Transverse colon (tissue), 4 donors: ENCODE data around the gene ATG4A.

Source experiments
- CTCF ChIP-seq, 5 experiments: fragments of 200-600 bp in 3 of 5; fragments of 450-650 bp in 2 of 5; sonication (generic) in 3 of 5; IDR thresholded peaks; 1 replicate in 2 of 5; 2 replicates in 3 of 5; pipeline ENCODE4 v1.5.1; 2016 to 2017; ENCODE audit warnings: antibody characterized with exemption in 5 of 5, inconsistent platforms in 3 of 5, mild to moderate bottlenecking in 2 of 5, moderate library complexity in 1 of 5
- EP300 ChIP-seq: sonication (generic); formaldehyde crosslinking; IDR thresholded peaks from one replicate; pipeline ENCODE4 v1.6.1; 2017; ENCODE audit warnings: antibody characterized with exemption, low read depth
- POLR2A ChIP-seq: fragments of 450-650 bp; IDR thresholded peaks from one replicate; pipeline ENCODE4 v1.6.1; 2016; ENCODE audit warnings: antibody characterized with exemption, mild to moderate bottlenecking, moderate library complexity
- POLR2AphosphoS5 ChIP-seq, 3 donors: sonication (generic); formaldehyde crosslinking; IDR thresholded peaks; one replicate each; pipeline ENCODE4 v1.6.1; 2016; ENCODE audit warnings: antibody characterized with exemption in 3 of 3

- TF ChIP-seq POLR2AphosphoS5 (IDR thresholded peaks at IDR 0.05) (no peak), CTCF (IDR thresholded peaks at IDR 0.05) (no peak), EP300 (no peak), POLR2A (no peak)
These were observed 35.6 kb downstream of the ATG4A start for GRCh38 chrX:108127152-108127551.
